Ectodermal cell (in vitro differentiated cells): ENCODE results near the gene FBLIM1.

Experiments
- H3K27ac ChIP-seq: 2 replicates; pipeline ENCODE4 v1.7.0; 2013; ENCODE audit warnings: mild to moderate bottlenecking, low read depth, low read length; ENCODE audit not compliant: insufficient read depth, poor library complexity, severe bottlenecking
- H3K27me3 ChIP-seq: 2 replicates; pipeline ENCODE4 v1.7.0; 2013; ENCODE audit warnings: mild to moderate bottlenecking, low read length; ENCODE audit not compliant: insufficient read depth, control insufficient read depth, poor library complexity, severe bottlenecking
- H3K36me3 ChIP-seq: one replicate; pipeline ENCODE4 v1.7.0; 2013; ENCODE audit warnings: low read length; ENCODE audit not compliant: control insufficient read depth, insufficient read depth
- H3K4me1 ChIP-seq: one replicate; pipeline ENCODE4 v1.7.0; 2013; ENCODE audit warnings: low read length; ENCODE audit not compliant: control insufficient read depth, insufficient read depth
- H3K4me3 ChIP-seq: 2 replicates; pipeline ENCODE4 v1.7.0; 2013; ENCODE audit warnings: low read depth, low read length, control low read depth; ENCODE audit not compliant: insufficient read depth
- H3K9me3 ChIP-seq: 2 replicates; pipeline ENCODE4 v1.7.0; 2013; ENCODE audit warnings: mild to moderate bottlenecking, low read length, moderate library complexity; ENCODE audit not compliant: control insufficient read depth
- WGBS, 2 experiments: methylation state at CpG; one replicate each; pipeline ENCODE4 v1.1.7; 2013; ENCODE audit warnings: missing lambda C conversion rate in 2 of 2; 5-methylcytosine and 5-hydroxymethylcytosine counted together

Gene FBLIM1

GRCh38 chr1:15736892-15737261, 21.7 kb upstream of the FBLIM1 start:
- no peak overlapping the region for H3K4me3 ChIP-seq
- peaks cover 16% of the 10 kb centered on the region for H3K4me1 ChIP-seq
- 76 to 85% methylated on average over 6 of the region's 6 CpGs for WGBS, 2 experiments
- peaks cover 5% of the 10 kb centered on the region for H3K36me3 ChIP-seq
- H3K27me3 ChIP-seq = no peaks in the 10 kb centered on the region
- no peak overlapping the region for H3K27ac ChIP-seq
- H3K9me3 ChIP-seq = no peaks in the 10 kb centered on the region

- H3K27ac ChIP-seq = no peak overlapping the region
- H3K4me3 ChIP-seq = no peak overlapping the region
- H3K27me3 ChIP-seq = no peaks in the 10 kb centered on the region
- peaks cover 16% of the 10 kb centered on the region for H3K4me1 ChIP-seq
- H3K9me3 ChIP-seq = no peaks in the 10 kb centered on the region
- peaks cover 5% of the 10 kb centered on the region for H3K36me3 ChIP-seq
- 86 to 89% methylated on average over 20 of the region's 20 CpGs for WGBS, 2 experiments
These were observed 21.0 kb upstream of the FBLIM1 start for GRCh38 chr1:15737324-15738319.

DNA sequence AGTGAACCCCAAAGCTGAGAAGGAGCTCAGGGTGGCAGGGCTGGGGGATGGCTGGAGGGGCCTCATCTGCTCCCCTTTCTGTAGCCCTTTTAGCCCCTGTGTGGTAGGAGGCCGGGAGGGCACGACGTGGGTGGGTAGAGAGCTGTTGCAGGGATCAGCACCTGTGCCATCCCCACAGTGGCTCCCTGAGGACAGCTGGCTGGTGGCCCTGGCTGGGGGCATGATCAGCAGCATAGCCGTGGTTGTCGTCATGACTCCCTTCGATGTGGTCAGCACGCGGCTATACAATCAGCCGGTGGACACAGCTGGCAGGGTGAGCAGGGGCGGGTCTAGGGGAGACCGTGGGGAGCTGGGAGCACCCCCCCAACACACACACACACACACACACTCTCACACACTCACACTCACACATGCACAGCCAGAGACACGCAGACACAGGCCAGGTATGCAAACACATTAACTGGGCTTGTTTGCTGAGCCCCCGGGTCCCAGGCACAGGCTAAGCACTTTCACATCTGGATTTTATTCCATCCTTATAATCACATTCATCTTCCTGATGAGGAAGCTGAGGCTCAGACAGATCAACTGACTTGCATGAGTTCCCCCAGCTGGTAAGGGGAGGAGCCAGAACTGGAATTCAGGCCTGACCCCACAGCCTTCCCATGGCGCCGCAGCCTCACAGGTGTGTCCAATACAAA, 20.0 kb upstream of the FBLIM1 start:
- peaks cover 5% of the 10 kb centered on the region for H3K36me3 ChIP-seq
- 92 to 95% methylated on average over 15 of the region's 15 CpGs for WGBS, 2 experiments
- H3K27me3 ChIP-seq = no peaks in the 10 kb centered on the region
- no peak overlapping the region for H3K4me3 ChIP-seq
- no peak overlapping the region for H3K27ac ChIP-seq
- peaks cover 16% of the 10 kb centered on the region for H3K4me1 ChIP-seq
- no peaks in the 10 kb centered on the region for H3K9me3 ChIP-seq

- Histone ChIP-seq H3K36me3 (peaks cover under 1% of the 10 kb centered on the region), H3K27me3 (no peaks in the 10 kb centered on the region), H3K4me1 (peaks cover 16% of the 10 kb centered on the region), H3K9me3 (no peaks in the 10 kb centered on the region), H3K27ac (no peak overlapping the region), H3K4me3 (no peak overlapping the region)
- WGBS, 2 experiments = 91 to 92% methylated on average over 16 of the region's 16 CpGs
These were observed 19.3 kb upstream of the FBLIM1 start for GRCh38 chr1:15739259-15739658.

DNA sequence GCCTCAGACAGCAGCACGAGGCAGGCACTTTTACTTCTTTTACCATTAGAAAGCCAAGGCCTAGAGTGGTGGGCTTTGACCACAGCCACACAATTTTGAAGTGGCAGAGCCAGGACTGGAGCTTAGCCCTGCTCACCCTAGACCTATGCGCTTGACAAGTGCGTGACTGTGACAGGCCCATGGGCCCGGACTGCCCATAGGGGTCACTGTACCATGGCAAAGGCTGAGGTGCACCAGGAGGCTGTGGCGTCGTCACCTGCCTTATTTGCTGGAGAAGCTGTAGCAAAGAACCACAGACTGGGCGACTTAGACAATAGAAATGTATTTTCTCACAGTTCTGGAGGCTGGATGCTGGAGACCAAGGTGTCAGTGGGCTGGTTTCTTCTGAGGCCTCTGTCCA, 18.9 kb upstream of the FBLIM1 start:
- H3K4me3 ChIP-seq = no peak overlapping the region
- no peak overlapping the region for H3K27ac ChIP-seq
- 91 to 92% methylated on average over 7 of the region's 7 CpGs for WGBS, 2 experiments
- peaks cover 16% of the 10 kb centered on the region for H3K4me1 ChIP-seq
- H3K36me3 ChIP-seq = no peaks in the 10 kb centered on the region
- H3K27me3 ChIP-seq = no peaks in the 10 kb centered on the region
- no peaks in the 10 kb centered on the region for H3K9me3 ChIP-seq

DNA sequence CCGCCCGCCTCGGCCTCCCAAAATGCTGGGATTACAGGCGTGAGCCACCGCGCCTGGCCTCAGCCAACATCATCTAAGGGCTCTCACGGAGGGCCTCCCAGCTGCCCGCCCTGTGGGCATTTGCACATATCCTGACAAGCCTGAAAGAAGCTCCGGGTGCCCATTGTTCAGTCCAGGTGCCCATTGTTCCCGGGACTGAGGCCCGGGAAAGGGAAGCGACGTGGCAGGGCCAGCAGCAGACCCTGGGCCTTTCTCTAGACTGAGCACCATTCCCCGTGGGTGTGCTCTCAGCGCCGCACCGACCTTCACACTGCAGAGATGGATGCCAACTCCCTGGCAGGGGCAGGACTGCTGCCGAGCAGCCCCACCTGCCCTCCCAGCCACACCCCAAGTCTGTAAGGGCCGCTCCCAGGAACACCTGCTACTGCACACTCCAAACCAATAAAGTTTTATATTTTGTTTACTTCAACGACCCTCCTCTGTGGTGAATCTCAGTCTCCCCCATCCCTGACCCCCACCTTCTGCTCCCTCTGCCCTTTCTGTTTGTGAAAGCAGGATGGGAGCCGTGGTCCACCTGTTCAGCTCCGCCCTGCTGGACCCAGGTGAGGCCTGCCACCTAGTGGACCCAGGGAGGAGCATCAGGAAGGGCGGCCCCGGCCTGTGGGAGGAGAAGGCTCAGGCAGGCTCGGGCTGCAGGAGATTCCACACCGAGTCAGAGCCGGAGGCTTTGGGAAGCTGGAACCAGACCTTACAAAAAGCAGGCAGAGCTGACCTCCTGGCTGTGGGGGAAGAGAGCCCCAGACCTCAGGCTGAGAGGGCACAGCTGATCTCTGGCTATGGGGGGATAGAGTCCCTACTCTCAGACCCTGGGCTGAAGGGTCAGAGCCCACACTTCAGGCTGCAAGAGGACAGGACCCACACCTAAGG, 17.4 kb upstream of the FBLIM1 start:
- no peak overlapping the region for H3K4me3 ChIP-seq
- no peaks in the 10 kb centered on the region for H3K36me3 ChIP-seq
- no peak overlapping the region for H3K27ac ChIP-seq
- H3K9me3 ChIP-seq = no peaks in the 10 kb centered on the region
- H3K4me1 ChIP-seq = peaks cover 4% of the 10 kb centered on the region
- no peaks in the 10 kb centered on the region for H3K27me3 ChIP-seq
- 55 to 56% methylated on average over 27 of the region's 27 CpGs for WGBS, 2 experiments

- WGBS, 2 experiments = 41 to 44% methylated on average over 14 of the region's 14 CpGs
- Histone ChIP-seq H3K4me3 (no peak within 1 kb of the TSS), H3K36me3 (no peaks in the 10 kb centered on the region), H3K9me3 (no peaks in the 10 kb centered on the region), H3K4me1 (no peaks in the 10 kb centered on the region), H3K27me3 (no peaks in the 10 kb centered on the region), H3K27ac (no peak within 1 kb of the TSS)
These were observed 16.2 kb upstream of the FBLIM1 start, which contains the start of gene TMEM82 for GRCh38 chr1:15742339-15742801. TSS of gene TMEM82 (plus strand) at chr1:15742499. CDS start at chr1:15742560, 61 bp downstream.

DNA sequence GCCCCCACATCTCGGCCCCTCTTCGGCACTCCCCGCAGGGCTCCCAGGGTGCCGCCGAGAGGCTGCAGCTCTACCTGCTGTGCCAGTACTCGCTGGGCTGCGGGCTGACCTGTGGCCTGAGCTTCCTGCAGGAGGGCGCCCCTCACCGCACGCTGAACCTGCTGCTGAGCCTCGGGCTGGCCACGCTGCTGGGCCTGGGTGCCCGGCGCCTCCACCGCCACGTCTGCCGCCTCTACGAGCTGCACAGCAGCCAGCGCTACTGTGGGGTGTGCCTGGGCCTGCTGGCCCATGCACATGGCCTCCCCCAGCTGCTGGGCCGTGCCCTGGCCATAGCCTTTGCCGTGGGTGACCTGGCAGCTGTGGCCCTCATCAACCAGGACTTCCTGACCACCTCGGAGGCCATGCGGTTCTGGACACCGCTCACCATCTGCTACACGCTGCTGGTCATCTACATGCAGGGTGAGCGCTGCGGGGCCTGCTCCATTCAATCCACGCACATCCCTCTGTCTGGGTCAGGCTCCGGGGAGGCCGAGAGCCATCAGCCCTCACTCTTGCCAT, 14.4 kb upstream of the FBLIM1 start:
- Histone ChIP-seq H3K4me1 (no peaks in the 10 kb centered on the region), H3K27me3 (no peaks in the 10 kb centered on the region), H3K36me3 (no peaks in the 10 kb centered on the region), H3K27ac (no peak overlapping the region), H3K4me3 (no peak overlapping the region), H3K9me3 (no peaks in the 10 kb centered on the region)
- WGBS, 2 experiments = 88 to 90% methylated on average over 30 of the region's 30 CpGs

DNA sequence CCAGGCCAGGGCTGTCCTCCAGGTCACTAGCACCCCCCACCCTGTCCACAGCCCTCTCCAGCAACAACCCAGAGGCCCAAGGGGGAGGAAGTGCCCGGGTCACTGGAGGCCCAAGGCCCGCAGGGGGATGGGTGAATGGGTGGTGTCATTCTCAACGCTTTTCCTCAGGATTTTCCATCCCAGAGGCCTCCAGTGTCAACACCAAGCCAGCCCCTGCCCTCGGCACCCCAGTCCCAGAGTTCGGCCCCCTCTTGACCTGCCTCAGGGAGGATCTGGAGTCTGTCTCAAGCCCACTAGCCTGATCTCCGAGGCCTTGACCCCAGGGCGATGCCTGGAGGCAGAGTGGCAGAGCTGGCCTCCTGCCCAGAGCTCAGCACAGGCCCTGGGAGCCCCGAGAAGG, 11.2 kb upstream of the FBLIM1 start:
- no peaks in the 10 kb centered on the region for H3K36me3 ChIP-seq
- no peaks in the 10 kb centered on the region for H3K4me1 ChIP-seq
- H3K27ac ChIP-seq = no peak overlapping the region
- no peaks in the 10 kb centered on the region for H3K27me3 ChIP-seq
- H3K4me3 ChIP-seq = no peak overlapping the region
- WGBS, 2 experiments = 86 to 87% methylated on average over 8 of the region's 8 CpGs
- H3K9me3 ChIP-seq = no peaks in the 10 kb centered on the region
